GM12873 (cell line): ENCODE results near the gene CBX4.

Experiments used
- CTCF ChIP-seq: IDR thresholded peaks from 2 replicates; pipeline ENCODE4 v1.5.1; 2012; ENCODE audit warnings: low read depth, mild to moderate bottlenecking, moderate library complexity, low read length, control low read depth; ENCODE audit not compliant: insufficient read depth; ENCODE audit errors: missing control alignments

The CBX4 gene

GRCh38 chr17:79804856-79805696 lies 34.2 kb downstream of the CBX4 start:
- no peak for TF ChIP-seq CTCF

GRCh38 chr17:79803997-79804855 lies 35.0 kb downstream of the CBX4 start:
- no peak for TF ChIP-seq CTCF

GRCh38 chr17:79803421-79803996 lies 35.7 kb downstream of the CBX4 start:
- no peak for TF ChIP-seq CTCF

GRCh38 chr17:79802736-79803420 lies 36.4 kb downstream of the CBX4 start:
- TF ChIP-seq CTCF: no peak

- no peak for TF ChIP-seq CTCF
Observed at GRCh38 chr17:79802039-79802735, 37.1 kb downstream of the CBX4 start.

GRCh38 chr17:79801156-79802038 lies 37.8 kb downstream of the CBX4 start:
- no peak for TF ChIP-seq CTCF
